ENCODE results near the gene CLIP2.

GRCh38 chr7:74418538-74418937 lies 129.3 kb downstream of the CLIP2 start:
- TF ChIP-seq POLR2A (IDR thresholded peaks at IDR 0.05; ENCODE audit: low read depth, low read length) = no peak
- no peak for TF ChIP-seq POLR2AphosphoS5 (IDR thresholded peaks at IDR 0.05; ENCODE audit: low read depth, low read length)
- TF ChIP-seq TAF1 (IDR thresholded peaks at IDR 0.05; ENCODE audit: borderline replicate concordance, low read depth, low read length) = no peak

Measured in GM12892 (cell line).